ENCODE measurements around the gene MOV10. TPM values are rescaled to one million over a fixed set of nuclear protein-coding genes. Genes with fewer than 3 reads are reported as not detected.

MOV10 gene
- total and polyA plus RNA-seq, 9 of the 15 experiments (the other 6 are each of a cell fraction or from before 2014, with no cell fraction given): 16.7 to 105 (median 49.5) TPM

- TF ChIP-seq ZNF592 (IDR thresholded peaks at IDR 0.05): peak; percentile 35; the same call in 1 of the 2 replicates
- peak; percentile 99 for TF ChIP-seq NFIC (IDR thresholded peaks at IDR 0.05)
- TF ChIP-seq JUN (IDR thresholded peaks at IDR 0.05; ENCODE audit: borderline replicate concordance, low read depth, low read length): no peak
- TF ChIP-seq JUN (CRISPR knock-in tag; IDR thresholded peaks at IDR 0.05; ENCODE audit: borderline replicate concordance): no peak
- TF ChIP-seq SOX6 (IDR thresholded peaks at IDR 0.05): peak; percentile 51; the same call in 1 of the 2 replicates
- TF ChIP-seq ZFP36 (IDR thresholded peaks at IDR 0.05; ENCODE audit: low read depth, low read length, partially characterized antibody): peak; percentile 53
- TF ChIP-seq TAL1 (IDR thresholded peaks at IDR 0.05): peak; percentile 46; the same call in 1 of the 2 replicates
- TF ChIP-seq STAT5B (CRISPR knock-in tag; IDR thresholded peaks at IDR 0.05): no peak
- TF ChIP-seq RAD21 (CRISPR knock-in tag; conservative IDR thresholded peaks at IDR 0.05 in 1 of 2, IDR thresholded peaks at IDR 0.05 in 1 of 2): no peak
- TF ChIP-seq MAX (CRISPR knock-in tag; IDR thresholded peaks at IDR 0.05): no peak
- peak; percentile 74 for TF ChIP-seq ZNF316 (IDR thresholded peaks at IDR 0.05)
- TF ChIP-seq CREB3L1 (IDR thresholded peaks at IDR 0.05; ENCODE audit: borderline replicate concordance, low read depth): peak; percentile 79; the same call in 1 of the 2 replicates
- TF ChIP-seq NCOR1 (IDR thresholded peaks at IDR 0.05): peak; percentile 49; the same call in 1 of the 2 replicates
- no peak for TF ChIP-seq PTRF (tag; IDR thresholded peaks at IDR 0.05)
- TF ChIP-seq MEIS2 (IDR thresholded peaks at IDR 0.05; ENCODE audit: partially characterized antibody): peak; percentile 36
- TF ChIP-seq MAFG (tag; conservative IDR thresholded peaks at IDR 0.05): peak; percentile 78
Observed at GRCh38 chr1:112625696-112626095, 48.8 kb upstream of the MOV10 start (continued).
